ENCODE measurements around the gene PPP1R14B.

DNA sequence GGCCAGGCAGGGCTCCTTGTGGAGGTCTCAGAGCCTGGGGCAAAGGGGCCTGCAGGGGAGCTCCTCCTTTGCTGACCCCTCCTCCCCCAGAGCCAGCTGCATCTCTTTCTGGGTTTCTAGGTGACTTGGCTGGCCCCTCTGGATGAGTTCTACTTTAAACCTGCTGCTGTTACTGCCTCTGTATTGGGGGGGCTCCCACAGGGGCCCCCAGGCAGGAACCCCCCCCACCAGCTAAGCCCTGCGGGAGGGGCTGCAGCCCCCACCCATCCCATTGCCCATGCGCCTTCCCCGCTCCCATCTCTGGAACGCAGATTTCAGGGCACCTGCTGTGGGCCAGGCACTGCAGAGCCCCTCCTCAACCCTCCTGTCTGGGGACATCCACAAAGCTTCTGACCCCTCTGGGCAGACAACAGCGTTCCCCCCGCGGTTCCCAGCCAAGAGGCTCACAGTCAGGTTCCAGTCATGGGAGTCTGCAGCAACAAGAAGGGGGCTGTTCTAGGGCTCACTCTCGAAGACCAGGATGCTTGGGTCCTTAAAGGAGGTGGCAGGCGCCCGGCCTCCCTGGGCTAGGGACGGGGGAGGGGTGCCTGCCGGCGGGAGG lies 3.8 kb upstream of the PPP1R14B start:
- TF ChIP-seq, protein P1, sequence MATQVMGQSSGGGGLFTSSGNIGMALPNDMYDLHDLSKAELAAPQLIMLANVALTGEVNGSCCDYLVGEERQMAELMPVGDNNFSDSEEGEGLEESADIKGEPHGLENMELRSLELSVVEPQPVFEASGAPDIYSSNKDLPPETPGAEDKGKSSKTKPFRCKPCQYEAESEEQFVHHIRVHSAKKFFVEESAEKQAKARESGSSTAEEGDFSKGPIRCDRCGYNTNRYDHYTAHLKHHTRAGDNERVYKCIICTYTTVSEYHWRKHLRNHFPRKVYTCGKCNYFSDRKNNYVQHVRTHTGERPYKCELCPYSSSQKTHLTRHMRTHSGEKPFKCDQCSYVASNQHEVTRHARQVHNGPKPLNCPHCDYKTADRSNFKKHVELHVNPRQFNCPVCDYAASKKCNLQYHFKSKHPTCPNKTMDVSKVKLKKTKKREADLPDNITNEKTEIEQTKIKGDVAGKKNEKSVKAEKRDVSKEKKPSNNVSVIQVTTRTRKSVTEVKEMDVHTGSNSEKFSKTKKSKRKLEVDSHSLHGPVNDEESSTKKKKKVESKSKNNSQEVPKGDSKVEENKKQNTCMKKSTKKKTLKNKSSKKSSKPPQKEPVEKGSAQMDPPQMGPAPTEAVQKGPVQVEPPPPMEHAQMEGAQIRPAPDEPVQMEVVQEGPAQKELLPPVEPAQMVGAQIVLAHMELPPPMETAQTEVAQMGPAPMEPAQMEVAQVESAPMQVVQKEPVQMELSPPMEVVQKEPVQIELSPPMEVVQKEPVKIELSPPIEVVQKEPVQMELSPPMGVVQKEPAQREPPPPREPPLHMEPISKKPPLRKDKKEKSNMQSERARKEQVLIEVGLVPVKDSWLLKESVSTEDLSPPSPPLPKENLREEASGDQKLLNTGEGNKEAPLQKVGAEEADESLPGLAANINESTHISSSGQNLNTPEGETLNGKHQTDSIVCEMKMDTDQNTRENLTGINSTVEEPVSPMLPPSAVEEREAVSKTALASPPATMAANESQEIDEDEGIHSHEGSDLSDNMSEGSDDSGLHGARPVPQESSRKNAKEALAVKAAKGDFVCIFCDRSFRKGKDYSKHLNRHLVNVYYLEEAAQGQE (IDR thresholded peaks at IDR 0.05; ENCODE audit: low read depth), result no peak
- TF ChIP-seq RAD21 (IDR thresholded peaks at IDR 0.05; ENCODE audit: low read depth) (no peak), ZBTB7A (IDR thresholded peaks at IDR 0.05; ENCODE audit: low read depth) (no peak), EGR1 (IDR thresholded peaks at IDR 0.05) (no peak), NFIC (IDR thresholded peaks at IDR 0.05) (no peak)

Measured in Ishikawa (cell line).